GM18507 (cell line): ENCODE measurements around the gene VDAC1.
"Not testable (repeated sequence)": the region's sequence is repeated elsewhere in the genome, so short reads cannot be mapped to it uniquely, and the experiment has no call there.

Experiments
- DNase-seq: peaks from one replicate; pipeline ENCODE4 v3.0.0; 2011; ENCODE audit warnings: low read depth; ENCODE audit not compliant: insufficient read length; ENCODE audit errors: extremely low spot score
- FAIRE-seq: peaks from 2 replicates; lab custom pipeline; 2011; peaks lifted over from hg19 to GRCh38; lab: Jason Lieb, UNC

The VDAC1 gene

GRCh38 chr5:134004626-134005416 lies at the start of gene VDAC1:
Gene VDAC1 (minus strand): TSS chr5:134004975. CDS start chr5:133993012, 11,963 bp downstream.
- DNase-seq (peak; percentile 87), FAIRE-seq (peak; percentile 18)

DNA sequence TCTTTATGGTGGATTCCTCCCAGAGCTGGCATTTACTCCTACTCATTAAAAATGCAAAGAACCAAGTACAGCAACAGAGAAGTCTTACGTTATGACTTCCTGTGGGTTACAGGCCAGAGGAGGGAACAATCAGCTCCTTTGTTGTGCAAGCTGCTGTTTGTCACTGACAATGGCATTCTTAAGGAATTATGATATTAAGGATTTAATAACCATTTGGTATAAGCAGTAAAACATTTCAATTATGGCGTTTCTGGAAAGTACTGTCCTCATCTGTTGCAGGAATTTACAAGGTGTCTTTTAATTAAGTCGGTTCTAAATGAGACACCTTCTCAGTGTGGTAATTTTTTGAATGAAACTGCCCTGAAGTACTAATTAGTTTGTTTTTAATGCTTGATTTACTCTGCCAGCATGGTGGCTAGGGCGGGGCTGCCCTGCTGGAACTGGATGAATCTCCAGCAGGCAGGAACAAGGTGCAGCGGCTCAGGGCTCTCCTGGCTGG lies 49.1 kb upstream of the VDAC1 start:
- no peak for FAIRE-seq
- no peak for DNase-seq

DNA sequence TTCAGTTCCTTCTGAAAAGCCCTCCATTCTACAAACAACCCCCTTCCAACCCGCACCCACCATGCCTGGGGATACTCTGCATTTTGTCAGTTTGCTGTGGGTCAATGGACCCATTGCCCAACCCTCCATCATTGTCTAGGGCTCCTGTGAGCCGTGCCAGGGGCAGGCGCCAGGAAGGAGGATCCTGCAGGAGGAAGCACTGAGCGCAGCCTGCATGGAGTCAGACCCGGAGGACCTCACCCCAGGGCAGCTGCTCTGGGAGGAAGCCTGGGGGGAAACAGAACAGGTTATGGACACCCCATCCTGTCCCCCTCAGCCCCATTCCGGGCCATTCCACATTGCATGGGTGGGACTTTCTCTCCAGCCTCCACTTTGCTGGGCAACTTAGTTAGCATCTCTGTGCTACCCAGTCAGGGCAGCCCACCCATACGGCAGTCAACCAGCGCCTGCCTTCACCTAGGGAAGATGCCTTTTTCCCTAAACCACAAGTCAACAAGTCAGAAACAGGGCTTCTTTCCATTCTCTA lies 48.6 kb upstream of the VDAC1 start:
- no peak for FAIRE-seq

DNA sequence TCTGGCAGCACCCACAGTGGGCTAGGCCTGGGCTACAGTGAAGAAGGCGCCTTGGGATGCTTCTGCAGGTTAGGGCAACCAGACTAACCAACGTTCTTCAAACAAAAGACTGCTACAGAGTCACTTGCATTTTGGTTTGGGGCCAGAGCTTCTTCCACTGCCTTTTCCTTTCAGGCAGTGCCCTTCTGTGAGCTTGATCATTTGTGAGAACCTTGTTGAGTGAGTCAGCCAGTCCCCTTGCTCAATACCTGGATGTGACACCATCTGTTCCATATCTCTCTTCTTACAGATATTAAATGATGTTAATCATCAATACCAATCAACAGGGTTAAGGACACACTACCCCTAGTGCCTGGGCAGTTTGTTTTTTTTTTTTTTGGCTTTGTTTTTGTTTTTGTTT lies 46.5 kb upstream of the VDAC1 start:
- FAIRE-seq = no peak
- DNase-seq = no peak

More for the DNA sequence above, 48.6 kb upstream of the VDAC1 start:
- DNase-seq = no peak

- FAIRE-seq (no peak), DNase-seq (no peak)
Measured at GRCh38 chr5:134048864-134049263, 44.1 kb upstream of the VDAC1 start.

GRCh38 chr5:134047687-134048056 lies 42.9 kb upstream of the VDAC1 start:
- no peak for DNase-seq

GRCh38 chr5:134046801-134047686 lies 42.3 kb upstream of the VDAC1 start:
- FAIRE-seq (no peak), DNase-seq (no peak)

More at GRCh38 chr5:134047687-134048056, 42.9 kb upstream of the VDAC1 start:
- no peak for FAIRE-seq

- DNase-seq = no peak
- FAIRE-seq = no peak
Measured at GRCh38 chr5:134046330-134046729, 41.6 kb upstream of the VDAC1 start.

DNA sequence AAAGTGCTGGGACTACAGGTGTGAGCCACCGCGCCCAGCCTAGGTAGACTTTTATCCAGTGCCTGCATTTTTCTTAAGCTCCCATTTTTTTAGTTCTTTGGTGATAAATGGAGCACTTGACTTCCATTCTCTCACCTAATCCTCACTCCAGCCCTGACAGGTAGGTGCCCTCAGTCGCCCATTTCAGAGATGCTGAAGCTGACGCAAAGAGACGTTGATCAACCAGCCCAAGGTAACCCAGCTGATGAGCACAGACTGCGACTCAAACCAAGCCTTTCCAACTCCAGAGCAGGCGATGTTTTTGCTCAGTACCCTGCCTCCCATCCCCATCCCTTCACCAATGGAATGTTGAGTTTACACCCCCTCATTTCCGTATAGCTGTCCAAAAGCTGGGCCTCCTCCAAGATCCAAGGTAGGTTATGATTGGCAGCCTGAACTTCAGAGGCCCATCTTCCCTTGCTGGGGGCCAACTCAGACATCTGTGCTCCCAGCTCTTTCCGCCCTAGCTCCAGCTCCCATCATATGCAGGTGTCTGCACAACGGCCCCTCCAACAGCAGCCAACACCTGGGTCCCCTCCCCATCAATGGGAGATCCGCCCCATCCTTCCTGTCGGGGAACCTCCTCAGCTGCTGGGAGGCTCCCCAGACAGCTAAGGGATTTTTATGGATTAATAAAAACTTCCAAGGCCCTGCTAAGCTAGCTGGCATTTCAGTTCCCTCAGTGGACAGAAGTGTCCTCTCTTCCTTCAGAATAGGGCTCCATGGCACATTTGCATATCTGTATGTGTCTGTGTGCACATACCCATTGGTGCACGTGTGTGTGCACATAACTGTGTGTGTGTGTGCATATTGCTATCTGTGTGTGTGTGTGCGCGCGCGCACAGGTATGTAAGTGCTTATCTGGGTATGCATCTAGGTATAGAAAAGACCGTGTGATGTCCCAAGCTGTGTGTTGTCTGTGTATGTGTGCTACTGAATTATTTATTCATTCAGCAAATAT lies 39.3 kb upstream of the VDAC1 start:
- no peak for DNase-seq
- no peak for FAIRE-seq

- DNase-seq (peak; percentile 50), FAIRE-seq (peak; percentile 80)
Measured at GRCh38 chr5:134041570-134042411, 37.0 kb upstream of the VDAC1 start.

DNA sequence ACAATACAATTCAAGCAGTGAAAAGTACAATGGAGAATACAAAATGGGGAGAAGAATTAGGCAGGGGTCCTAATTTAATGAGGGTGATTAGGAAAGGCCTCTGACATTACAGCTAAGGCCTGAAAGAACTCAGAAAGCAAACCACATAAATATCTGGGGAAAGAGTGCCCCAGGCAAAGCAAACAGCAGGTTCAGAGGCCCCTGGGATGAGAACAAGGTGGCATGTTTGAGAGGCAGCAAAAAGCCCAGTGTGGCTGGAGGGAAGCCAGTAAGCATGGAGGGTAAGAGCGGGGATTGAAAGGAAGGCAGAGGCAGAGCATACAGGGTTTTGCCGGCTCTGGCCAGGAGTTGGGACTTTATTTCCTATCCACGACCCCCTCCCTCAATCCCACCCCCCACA lies 33.4 kb upstream of the VDAC1 start:
- FAIRE-seq (no peak), DNase-seq (no peak)

DNA sequence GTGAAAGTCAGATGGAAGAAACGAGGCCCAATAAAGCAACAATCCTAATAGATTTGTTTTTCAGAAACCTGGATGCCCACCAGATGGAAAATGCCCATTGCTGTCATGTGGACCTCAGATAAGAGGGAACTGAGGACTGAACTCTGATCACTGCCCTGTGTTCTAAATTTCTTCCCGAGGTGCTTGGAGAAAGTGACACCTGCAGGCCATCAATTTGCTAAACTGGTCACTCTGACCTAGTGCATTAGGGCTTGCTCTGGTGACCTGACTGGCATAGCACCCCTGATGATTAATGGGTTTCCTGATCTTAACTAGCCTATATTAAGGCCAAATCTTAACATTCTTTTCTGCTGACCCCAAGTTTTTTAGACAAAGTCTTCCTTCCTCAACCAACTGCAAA lies 32.4 kb upstream of the VDAC1 start:
- DNase-seq (no peak), FAIRE-seq (no peak)

DNA sequence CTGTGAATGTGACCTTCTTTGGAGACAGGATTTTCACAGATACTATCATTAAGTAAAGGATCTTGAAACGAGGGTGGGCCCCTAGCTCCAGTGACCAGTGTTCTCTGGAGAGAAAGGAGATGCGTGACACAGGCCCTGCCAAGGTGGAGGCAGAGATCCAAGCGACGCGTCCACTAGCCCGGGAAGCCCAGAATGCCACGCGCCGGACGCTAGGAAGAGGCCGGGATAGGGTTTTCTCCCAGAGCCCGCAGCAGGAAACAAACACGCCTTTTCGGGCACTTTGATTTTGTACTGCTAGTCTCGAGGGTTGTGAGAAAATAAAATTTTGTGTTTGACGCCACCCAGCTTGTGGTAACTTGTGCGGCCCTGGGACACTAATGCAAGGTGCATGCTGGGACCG lies 29.6 kb upstream of the VDAC1 start:
- no peak for FAIRE-seq

GRCh38 chr5:134030303-134030964 lies 25.7 kb upstream of the VDAC1 start:
- DNase-seq, FAIRE-seq: not testable (repeated sequence)

More for the DNA sequence above, 29.6 kb upstream of the VDAC1 start:
- no peak for DNase-seq

DNA sequence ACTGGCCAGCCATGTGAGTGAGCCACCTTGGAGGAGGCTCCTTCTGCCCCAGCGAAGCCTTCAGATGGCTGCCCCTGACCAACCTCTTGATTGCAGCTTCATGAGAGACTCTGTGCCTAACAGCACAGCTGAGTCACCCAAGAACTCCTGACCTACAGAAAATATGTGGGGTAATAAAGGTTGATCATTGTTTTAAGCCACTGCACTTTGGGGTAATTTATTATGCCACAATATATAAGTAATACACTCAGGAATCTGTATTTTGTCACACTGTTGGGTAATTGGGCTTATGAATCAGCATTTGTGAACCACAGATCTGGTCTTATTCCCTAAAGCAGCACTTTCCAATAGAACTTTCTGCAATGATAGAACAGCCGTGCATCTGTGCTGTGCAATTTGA lies 24.4 kb upstream of the VDAC1 start:
- no peak for DNase-seq
- no peak for FAIRE-seq

DNA sequence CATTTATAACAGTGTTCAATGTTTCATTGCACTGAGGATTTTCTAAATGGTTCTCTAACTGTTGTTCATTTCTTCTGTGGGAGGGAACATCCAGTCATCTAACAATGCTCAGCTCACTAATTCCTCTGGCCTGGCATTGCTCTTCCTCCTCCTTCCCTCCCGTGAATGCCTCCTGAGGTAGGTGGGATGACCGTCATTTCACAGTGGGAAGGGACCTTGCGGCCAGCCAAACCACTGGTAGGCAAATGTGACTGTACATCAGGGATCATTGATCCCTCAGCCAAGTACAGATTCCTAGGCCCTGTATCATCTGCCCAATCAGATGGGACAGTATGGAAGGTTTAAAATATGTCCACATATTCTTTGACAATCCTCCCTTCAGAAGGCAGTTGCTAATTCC lies 23.7 kb upstream of the VDAC1 start:
- no peak for FAIRE-seq
- DNase-seq = no peak

GRCh38 chr5:134027288-134027615 lies 22.5 kb upstream of the VDAC1 start:
- FAIRE-seq (no peak), DNase-seq (no peak)
